ENCODE data around the gene SH3BP1.

DNA sequence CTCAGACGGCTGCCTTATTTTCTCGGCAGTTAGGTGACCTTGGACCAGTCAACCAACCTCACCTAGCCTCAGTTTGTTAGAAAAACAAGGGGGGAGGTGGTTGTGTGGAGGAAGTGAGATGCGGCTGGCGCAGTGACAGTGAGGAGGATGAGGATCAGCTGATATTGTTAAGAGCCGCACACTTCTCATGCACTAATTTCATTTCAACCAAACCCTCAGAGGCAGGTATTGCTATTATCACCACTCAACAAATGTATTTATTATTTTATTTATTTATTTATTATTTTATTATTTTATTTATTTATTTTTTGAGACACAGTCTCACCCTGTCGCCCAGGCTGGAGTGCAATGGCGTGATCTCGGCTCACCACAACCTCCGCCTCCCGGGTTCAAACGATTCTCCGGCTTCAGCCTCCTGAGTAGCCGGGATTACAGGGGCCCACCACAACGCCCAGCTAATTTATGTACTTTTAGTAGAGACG is 38.1 kb downstream of the SH3BP1 start:
- no peak for TF ChIP-seq GTF2F1 (IDR thresholded peaks at IDR 0.05; ENCODE audit: borderline replicate concordance, low read depth, low read length)
- TF ChIP-seq TAF1 (IDR thresholded peaks at IDR 0.05; ENCODE audit: low read depth, low read length): no peak

All from H1 (cell line).